ENCODE measurements around the gene ARHGEF5.
"Not testable (repeated sequence)": the region's sequence is repeated elsewhere in the genome, so short reads cannot be mapped to it uniquely, and the experiment has no call there.

Gene ARHGEF5

DNA sequence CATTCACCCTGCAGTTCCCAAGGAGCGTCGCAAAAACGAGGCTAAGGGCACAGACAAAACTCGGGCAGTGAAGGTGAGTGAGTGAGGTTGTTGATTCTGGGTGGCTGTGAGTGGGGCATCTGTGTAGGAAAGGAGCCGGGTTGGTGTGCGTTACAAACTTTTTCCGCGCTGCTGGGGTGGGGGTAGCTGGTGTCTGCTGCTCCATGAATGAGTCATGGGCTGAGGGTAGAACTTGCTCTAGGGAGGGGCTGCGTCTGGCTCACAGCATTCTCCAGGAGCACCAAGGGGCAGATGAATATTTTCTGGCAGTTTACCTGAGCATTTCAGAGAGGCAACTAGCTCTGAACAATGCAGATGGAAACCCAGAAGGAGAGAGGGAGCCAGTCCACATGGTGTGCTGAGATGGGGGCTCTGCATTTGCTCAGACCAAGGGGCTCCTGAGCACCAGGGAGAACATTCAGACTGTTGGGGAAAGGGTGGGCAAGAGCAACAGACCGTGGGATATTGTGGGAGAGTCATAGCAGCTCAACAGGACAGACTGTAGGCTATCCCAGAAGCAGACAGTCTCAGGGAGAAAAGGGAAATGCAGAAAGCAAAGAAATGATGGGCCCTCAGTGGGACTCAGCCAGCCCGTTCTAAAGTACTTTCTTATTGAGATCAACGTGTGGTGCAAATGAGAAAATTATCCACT, 29.5 kb downstream of the ARHGEF5 start:
- peak; percentile 57 for DNase-seq

DNA sequence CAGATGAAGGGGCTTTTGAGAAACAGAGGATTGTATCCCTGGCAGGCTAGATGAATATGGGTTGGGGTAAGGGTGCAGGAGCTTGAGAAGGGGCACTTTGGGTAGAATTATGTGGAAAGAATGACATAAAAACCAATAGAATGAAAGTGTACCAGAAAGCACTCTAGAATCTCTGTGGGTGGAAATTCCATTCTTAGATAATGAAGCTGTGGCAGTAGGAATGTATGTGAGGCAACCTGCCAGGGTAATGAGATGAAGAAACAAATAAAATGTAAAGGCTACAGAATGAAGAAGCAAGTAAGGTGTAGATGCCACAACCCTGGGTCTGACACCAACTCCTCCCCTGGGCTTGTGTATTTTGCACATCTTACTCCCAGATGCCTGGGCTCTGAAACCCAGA, 31.5 kb downstream of the ARHGEF5 start:
- DNase-seq, result peak; percentile 76

DNA sequence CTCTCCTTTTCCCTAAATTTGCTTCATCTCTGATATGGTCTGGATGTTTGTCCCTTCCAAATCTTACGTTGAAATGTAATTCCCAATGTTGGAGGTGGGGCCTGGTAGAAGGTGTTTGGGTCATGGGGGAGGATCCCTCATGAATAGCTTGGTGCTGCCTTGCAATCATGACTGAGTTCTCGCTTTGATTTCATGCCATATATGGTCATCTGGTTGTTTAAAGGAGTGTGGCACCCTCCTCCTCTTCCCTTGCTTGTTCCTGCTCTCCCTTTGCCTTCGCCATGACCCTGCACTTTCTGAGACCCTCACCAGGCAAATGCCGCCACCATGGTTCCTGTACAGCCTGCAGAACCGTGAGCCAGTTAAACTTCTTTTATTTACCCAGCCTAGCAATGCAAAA, 33.7 kb downstream of the ARHGEF5 start:
- DNase-seq, result peak; percentile 13

DNA sequence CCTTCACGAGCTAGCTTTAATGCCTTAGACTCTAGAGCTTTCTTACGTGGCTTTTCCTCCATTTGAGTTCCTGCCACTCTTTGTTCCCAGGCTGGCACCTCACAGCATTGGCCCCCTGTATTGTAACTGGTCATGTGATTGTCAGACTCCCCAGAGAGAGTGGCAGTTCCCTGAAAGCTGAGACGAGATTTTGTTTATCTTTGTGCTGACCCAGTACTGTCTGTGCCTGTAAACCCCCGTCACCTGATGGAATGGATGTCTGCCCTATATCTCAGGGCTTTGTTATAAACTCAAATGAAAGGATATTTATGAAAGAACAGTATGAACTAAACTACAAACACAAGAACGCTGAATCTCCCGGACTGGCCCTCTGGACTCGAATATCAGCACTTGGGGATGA, 35.3 kb downstream of the ARHGEF5 start:
- no peak for DNase-seq

DNA sequence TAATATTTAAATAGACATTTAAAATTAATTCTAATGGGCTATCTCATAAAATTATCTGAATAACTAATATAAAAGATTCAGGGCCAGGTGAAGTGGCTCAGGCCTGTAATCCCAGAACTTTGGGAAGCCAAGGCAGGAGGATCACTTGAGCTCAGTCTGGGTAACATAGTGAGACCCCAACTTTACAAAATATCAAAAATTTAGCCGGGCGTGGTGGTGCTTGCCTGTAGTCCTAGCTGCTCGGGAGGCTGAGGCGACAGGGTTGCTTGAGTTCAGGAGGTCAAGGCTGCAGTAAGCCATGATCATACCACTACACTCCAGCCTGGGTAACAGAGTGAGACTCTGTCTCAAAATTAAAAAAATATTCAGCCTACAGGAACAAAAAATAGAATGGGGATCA, 35.8 kb downstream of the ARHGEF5 start:
- no peak for DNase-seq

DNA sequence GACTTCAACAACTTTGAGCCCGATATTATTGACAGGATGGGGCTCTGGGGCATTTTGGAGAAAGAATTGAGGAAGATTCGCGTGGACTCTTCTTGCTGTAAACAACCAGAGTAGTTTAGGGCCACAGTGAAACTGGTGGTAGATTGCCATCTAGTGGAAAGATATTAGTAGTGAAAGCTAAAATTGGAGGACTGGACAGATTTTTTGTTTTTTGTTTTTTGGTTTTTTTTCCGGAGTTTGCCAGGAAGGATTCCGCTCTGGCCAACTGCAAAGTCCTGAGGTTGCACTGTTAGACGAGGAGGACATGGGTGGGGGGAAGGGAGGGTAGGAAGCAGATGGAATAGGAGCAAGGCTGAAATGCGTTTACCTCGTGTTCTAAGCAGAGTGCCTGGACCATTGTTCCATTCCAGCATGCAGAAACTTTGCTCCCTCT, 36.6 kb downstream of the ARHGEF5 start:
- peak; percentile 62 for DNase-seq

DNA sequence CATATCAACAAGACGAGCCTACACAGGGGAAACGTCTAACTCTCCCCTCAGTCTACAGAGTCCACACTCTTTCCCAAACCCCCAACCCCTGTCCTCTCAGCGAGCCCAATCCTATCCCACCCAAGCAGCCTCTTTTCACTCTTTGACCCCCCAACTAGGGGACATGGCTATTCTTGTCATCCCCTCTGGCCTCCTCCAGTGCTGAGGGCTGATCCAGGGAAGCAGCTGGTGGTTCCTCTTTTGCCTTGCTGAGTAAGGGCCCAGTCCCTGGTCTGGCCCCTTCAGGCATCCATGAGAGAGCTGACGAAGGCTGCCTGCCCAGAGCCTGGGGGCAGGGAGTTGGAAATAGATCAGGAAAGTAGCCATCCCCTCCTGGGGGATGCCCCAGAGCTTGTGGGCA, 41.9 kb downstream of the ARHGEF5 start:
- DNase-seq, result no peak

DNA sequence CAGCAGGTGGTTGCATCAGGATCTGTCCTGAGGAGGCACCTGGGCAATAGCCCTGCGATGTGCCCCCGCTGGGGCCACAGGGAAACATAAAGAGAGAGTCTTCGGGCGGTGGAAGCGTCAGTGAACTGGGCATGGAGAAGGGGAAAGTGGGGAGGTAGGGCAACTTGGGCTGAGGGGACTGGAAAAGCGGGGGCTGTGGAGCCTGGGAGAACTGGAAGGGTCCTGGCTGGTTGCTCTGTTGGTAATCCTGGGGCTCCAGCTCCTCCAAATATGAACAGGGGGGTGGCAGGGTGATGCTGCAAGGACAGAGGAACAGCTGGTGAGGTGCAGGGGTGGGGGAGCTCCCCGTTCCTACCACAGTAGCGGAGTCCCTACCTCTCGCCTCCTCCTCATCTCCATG, 43.1 kb downstream of the ARHGEF5 start:
- DNase-seq, result no peak

DNA sequence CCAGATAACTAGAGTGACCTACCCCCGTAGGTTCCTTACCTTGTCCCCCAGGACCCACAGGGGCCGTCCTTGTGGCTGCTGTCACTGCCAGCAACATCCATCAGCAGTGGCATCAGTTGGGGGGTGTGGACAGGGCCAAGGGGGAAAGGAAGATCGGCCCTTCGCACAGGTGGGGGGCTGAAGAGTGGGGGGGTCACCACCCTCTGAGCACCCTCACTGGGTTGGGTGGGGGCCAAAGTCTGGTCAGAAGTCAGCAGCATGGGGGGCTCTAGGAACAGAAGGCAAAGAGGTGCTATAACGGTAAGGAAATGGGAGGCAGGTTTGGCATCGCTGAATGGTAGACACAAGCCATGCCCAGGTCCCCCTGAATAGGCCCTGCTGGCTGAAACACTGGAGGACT, 43.7 kb downstream of the ARHGEF5 start:
- no peak for DNase-seq

- no peak for DNase-seq
Observed at GRCh38 chr7:144399946-144400345, 44.7 kb downstream of the ARHGEF5 start.

GRCh38 chr7:144401490-144401889, 46.3 kb downstream of the ARHGEF5 start:
- DNase-seq, result no peak

DNA sequence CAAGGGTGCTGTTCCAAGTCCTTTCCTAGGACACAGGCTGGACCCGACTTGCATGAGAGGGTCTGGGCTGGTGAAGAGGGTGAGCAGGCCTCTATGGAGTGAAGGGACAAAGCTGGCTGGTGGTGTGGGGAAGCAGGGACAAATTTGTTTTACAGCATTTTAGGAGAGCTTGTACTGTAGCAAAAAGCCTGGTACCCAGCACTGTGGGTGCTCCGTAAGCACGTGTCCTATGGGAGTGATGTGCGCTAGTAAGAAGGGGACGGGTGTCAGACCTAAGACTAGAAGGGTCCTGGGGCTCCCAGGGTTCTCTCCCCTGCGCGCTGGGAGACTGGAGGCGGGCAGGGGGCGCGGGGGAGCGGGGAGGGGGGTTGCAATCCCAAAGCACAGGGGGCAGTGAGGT, 47.9 kb downstream of the ARHGEF5 start:
- DNase-seq, result no peak

DNA sequence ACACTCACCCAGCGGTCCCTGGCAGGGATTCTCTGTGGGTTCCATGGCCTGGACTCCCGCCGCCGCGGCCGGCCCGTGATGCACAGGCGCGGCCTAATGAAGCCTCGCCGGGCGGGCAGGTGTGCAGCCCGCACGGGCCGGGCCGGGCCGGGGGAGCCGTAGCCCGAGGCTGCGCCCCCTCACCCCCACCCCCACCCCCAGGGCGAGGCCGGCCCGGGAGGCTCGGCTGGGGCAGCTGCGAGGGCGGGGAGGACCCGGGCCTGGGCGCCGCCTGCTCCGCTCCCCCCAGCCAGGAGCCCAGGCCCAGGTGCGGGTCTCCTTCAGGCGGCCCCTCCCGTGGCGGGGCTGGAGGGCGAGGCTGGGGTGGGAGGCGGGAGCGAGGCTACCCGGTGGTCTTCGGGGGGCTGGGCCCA, 48.5 kb downstream of the ARHGEF5 start, which contains the start of gene NOBOX:
Gene NOBOX (minus strand): TSS at position 45 of the 413 bp plus-strand sequence.
- DNase-seq, result no peak

GRCh38 chr7:144404946-144405345, 49.7 kb downstream of the ARHGEF5 start:
- no peak for DNase-seq

DNA sequence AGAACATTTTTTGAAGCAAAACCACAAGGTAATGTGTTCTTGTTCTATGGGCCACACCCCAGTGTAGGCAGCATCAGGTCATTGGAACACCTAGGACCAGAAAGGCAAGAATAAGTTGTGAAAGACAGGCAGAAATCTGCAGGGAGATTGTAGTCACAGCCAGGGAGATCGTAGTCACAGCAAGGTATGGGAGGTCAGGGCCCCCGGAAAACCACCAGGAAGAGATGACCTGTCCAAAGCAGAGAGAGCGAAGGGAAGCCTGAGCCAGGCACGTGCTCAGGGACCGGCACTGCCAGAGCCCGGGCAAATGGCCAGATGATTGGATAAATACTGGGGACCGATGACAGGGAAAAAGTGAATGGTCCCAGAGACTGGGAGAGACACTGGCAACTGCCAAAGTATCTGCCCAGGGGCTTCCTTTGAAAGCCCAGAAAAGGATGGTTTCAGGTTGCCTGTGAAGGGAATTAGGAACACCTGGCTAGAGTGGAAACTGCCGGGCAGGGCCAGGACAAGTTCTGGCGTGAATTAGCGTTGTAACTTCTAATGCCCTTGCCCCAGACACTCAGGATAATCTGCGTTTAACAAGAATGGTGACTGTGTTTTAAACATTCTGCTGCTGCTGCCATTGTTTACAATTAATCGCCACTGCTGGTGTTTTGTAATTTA, 52.2 kb downstream of the ARHGEF5 start:
- no peak for DNase-seq

DNA sequence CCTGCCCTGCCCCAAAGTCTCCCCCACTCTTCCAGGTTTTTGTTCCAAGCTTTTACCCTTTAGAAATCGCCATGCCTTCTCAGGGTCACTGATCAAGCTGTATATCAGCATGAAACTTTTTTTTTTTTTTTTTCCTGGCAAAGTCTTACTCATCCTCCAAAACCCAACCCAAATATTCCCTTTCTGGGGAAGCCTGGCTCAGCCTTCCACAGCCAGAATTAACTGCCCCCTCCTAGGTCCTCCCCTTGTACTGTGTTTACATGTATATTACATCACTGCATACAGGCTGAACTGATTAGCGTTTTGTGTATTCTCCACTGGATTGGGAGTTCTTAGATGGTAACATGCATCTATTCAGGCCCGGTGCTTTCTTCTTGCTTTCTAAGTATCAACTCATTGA, 52.9 kb downstream of the ARHGEF5 start:
- DNase-seq, result peak; percentile 24

DNA sequence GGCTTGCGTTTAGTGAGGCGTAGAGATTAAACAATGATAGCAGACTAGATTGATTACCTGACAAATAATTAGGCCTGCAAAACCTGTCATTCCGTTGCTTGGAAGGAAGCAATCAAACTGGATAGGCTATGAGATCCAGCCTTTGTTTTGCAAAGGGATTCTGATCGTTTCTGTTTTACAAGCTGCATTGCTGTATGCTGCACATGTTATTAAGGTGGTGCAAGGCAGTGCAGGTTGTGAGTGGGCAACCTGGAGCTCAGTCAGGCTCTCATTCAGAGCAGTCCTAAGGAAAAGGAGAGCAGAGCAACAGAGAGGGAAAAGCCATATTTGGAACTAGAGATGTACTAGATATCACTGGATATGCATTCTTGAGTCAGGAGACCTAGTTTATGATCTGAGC, 55.2 kb downstream of the ARHGEF5 start:
- DNase-seq, result no peak

DNA sequence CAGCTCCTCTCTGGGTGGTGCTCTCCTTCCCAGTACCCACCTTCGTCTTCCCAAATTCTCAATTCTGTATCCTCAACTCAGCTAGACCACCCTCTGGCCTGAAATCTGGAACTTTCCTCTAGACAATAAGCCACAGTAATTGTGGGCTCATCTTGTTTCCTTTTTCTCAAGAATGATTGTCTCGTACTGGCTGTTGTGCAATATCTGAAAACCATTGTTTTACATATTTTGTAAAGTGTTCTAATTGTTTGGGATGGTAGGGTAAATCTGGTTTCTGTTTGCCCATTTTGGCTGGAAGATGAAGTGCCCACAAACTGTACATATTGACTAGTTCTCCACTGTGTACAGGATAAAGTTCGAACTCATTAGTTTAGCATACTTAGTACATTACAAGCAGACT, 59.6 kb downstream of the ARHGEF5 start:
- no peak for DNase-seq

GRCh38 chr7:144415858-144416257, 60.7 kb downstream of the ARHGEF5 start:
- DNase-seq, result no peak

DNA sequence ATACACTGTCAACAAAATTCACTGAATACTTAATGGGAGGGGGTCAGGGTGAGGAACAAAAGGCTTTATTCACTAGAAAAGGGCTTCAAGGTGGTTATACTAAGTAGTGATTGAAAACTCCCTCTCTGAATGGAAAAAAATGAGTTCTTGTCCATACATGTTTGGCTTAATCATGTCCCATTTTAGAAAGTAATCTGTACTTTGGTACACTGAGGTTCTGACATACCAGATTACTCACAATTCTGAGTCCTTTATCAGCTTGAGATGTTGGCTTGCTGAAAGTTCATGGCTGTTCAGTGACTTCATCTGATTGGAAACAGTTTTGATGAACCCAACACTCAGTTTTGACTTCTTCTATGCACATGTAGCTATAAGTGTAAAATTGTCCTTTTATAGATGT, 61.1 kb downstream of the ARHGEF5 start:
- DNase-seq, result no peak

GRCh38 chr7:144418931-144419330, 63.7 kb downstream of the ARHGEF5 start:
- not testable (repeated sequence) for DNase-seq

DNA sequence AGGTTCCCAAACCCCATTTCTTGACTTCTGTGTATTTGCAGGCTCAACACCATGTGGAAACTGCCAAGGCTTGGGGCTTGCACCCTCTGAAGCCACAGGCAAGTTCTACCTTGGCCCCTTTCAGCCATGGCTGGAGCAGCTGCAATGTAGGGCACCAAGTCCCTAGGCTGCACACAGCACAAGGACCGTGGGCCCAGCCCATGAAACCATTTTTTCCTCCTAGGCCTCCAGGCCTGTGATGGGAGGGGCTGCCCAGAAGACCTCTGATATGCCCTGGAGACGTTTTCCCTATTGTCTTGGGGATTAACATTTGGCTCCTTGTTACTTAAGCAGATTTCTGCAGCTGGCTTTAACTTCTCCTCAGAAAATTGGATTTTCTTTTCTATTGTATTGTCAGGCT, 72.3 kb downstream of the ARHGEF5 start:
- DNase-seq, result not testable (repeated sequence)

GRCh38 chr7:144428431-144428830, 73.2 kb downstream of the ARHGEF5 start:
- no peak for DNase-seq
